ENCODE data around the gene FAH. TPM values are rescaled to one million over a fixed set of nuclear protein-coding genes. Genes with fewer than 3 reads are reported as not detected.
A peak's percentile ranks its signal among the peaks of the same experiment; 100 is the strongest.

The FAH gene
- total and polyA plus RNA-seq, 3 donors from 2014 or later, result 49.0 to 75.0 (median 58.4) TPM

GRCh38 chr15:80141916-80142598 lies 10.7 kb upstream of the FAH start:
- H3K27ac ChIP-seq, result no peak overlapping the region
- intact Hi-C loops (cut with DNase I; ENCODE audit: low total_unique reads), result no loop called here
- no peaks in the 10 kb centered on the region for H3K9me3 ChIP-seq
- no peaks in the 10 kb centered on the region for H3K36me3 ChIP-seq (ENCODE audit: low read depth, missing control alignments)
- H3K4me3 ChIP-seq, result no peak overlapping the region
- no peaks in the 10 kb centered on the region for H3K27me3 ChIP-seq
- WGBS, 2 donors, result 78 to 89% methylated on average over 5 of the region's 5 CpGs
- DNase-seq, result no peak
- H3K4me1 ChIP-seq, result no peaks in the 10 kb centered on the region
- TF ChIP-seq POLR2A (IDR thresholded peaks at IDR 0.05) (no peak), CTCF (IDR thresholded peaks at IDR 0.05) (no peak)

GRCh38 chr15:80142646-80143045 lies 10.2 kb upstream of the FAH start:
- intact Hi-C loops (cut with DNase I; ENCODE audit: low total_unique reads), result no loop called here
- WGBS, 2 donors, result 85 to 87% methylated on average over 5 of the region's 5 CpGs
- H3K4me1 ChIP-seq, result no peaks in the 10 kb centered on the region
- H3K27ac ChIP-seq, result no peak overlapping the region
- no peaks in the 10 kb centered on the region for H3K9me3 ChIP-seq
- TF ChIP-seq POLR2A (IDR thresholded peaks at IDR 0.05) (no peak), CTCF (IDR thresholded peaks at IDR 0.05) (no peak)
- no peak for DNase-seq
- no peaks in the 10 kb centered on the region for H3K27me3 ChIP-seq
- no peaks in the 10 kb centered on the region for H3K36me3 ChIP-seq (ENCODE audit: low read depth, missing control alignments)
- no peak overlapping the region for H3K4me3 ChIP-seq

GRCh38 chr15:80151148-80151547 lies 1.7 kb upstream of the FAH start:
- TF ChIP-seq CTCF (IDR thresholded peaks at IDR 0.05), result no peak
- TF ChIP-seq POLR2A (IDR thresholded peaks at IDR 0.05), result no peak
- DNase-seq, result no peak
- Histone ChIP-seq H3K9me3 (no peaks in the 10 kb centered on the region), H3K36me3 (ENCODE audit: low read depth, missing control alignments) (no peaks in the 10 kb centered on the region), H3K4me1 (peaks cover 20% of the 10 kb centered on the region), H3K27me3 (no peaks in the 10 kb centered on the region), H3K27ac (no peak overlapping the region), H3K4me3 (no peak overlapping the region)
- intact Hi-C loops (cut with DNase I; ENCODE audit: low total_unique reads), result no loop called here
- WGBS, 2 donors, result 65% methylated on average over 6 of the region's 6 CpGs

GRCh38 chr15:80151576-80151975 lies 1.2 kb upstream of the FAH start:
- H3K4me3 ChIP-seq, result no peak overlapping the region
- no peaks in the 10 kb centered on the region for H3K36me3 ChIP-seq (ENCODE audit: low read depth, missing control alignments)
- DNase-seq, result no peak
- H3K9me3 ChIP-seq, result no peaks in the 10 kb centered on the region
- H3K27ac ChIP-seq, result peak overlapping the region in 1 of 2 donors; percentile 63
- peaks cover 25% of the 10 kb centered on the region for H3K4me1 ChIP-seq
- TF ChIP-seq POLR2A (IDR thresholded peaks at IDR 0.05) (no peak), CTCF (IDR thresholded peaks at IDR 0.05) (no peak)
- WGBS, 2 donors, result 33 to 37% methylated on average over 3 of the region's 3 CpGs
- intact Hi-C loops (cut with DNase I; ENCODE audit: low total_unique reads), result no loop called here
- no peaks in the 10 kb centered on the region for H3K27me3 ChIP-seq

Measured in testis (tissue), 3 donors.